HG03025 (cell line): ENCODE measurements around the gene TIMP2.
"Not testable (repeated sequence)": the region's sequence is repeated elsewhere in the genome, so short reads cannot be mapped to it uniquely, and the experiment has no call there.

Experiments
- ATAC-seq: cut with Tn5 transposase; IDR thresholded peaks from one replicate; pipeline ENCODE4 v1.9.1; 2021; ENCODE audit warnings: mild to moderate bottlenecking, moderate library complexity; ENCODE audit not compliant: unreplicated experiment, low FRiP score

Gene TIMP2

DNA sequence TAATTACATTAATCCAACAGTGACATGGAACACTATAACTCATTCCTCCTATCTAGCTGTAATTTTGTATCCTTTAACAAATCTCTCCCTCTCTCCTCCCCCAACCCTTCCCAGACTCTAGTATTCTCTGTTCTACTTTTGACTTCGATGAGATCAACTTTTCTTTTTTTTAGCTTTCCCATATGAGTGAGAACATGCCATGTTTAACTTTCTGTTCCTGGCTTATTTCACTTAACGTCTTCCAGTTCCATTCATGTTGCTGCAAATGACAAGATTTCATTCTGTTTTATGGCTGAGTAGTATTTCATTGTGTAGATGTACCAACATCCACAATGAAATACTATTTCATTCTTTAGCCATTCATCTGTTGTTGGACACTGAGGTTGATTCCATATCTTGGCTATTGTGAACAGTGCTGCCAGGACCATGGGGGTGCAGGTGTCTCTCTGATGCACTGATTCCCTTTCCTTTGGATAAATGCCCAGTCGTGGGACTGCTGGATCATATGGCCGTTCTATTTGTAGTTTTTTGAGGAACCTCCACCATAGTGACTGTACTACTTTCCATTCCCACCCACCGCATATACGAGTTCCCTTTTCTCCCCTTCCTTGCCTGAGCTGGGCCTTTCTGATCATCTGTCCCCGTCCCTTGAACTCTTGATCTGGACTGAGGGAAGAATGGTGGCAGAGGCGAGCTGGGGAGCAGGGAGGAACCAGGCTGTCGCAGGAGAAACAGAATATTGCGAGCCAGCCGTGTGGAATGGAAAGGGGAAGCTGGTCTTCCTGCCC, 14.5 kb downstream of the TIMP2 start:
- ATAC-seq = no peak

DNA sequence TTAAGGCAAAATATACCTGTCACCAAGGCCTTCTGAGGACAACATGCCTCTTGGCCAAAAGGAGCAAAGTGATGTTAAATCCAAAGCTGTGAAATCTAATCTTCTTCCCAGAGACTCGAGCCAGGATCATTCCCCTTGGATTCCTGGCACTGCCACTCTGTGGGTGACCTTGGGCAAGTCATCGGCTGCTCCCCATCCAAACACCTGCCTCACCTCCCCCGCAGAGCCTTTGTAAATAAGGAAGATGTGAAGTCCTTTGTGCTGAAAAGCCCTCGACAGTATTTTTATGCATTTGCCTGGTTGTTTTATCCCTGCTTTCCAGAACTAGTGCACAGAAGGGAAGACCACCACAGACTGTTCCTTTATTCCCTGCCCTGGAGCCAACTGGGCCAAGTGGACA, 16.8 kb downstream of the TIMP2 start:
- no peak for ATAC-seq

DNA sequence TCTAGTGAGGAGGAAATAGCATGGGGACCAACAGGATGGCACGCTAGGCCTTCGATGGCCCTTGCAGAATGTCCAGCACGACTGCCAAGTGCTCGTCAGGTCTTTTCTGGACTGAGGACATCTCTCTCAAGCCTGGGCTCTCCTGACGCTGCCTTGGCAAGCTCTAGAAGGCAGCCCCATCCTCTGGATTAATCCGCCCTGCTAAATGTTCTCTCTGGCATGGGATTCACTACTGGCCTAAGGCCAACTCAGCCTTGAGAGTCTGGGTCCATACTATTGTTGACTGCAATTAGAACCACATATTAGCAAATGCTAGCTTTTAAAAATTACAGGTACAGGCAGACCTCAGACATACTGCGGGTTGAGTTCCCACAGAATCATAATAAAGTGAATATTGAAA, 19.6 kb downstream of the TIMP2 start:
- no peak for ATAC-seq

DNA sequence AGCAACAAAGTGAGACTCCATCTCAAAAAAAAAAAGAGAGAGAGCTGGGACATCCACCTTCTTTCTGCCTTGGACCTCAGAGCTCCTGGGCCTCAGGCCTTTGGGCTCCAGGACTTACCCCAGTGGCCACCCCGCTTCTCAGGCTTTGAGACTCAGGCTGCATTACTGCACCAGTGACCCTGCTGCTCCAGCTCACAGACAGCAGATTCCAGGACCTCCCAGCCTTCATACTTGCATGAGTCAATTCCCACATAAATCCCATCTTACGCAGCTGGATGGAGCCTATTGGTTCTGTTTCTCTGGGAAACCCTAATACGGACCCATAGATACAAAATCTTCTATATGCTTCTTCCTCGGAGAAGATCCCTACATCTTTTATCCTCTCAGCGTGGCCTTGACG, 20.1 kb downstream of the TIMP2 start:
- ATAC-seq = no peak

DNA sequence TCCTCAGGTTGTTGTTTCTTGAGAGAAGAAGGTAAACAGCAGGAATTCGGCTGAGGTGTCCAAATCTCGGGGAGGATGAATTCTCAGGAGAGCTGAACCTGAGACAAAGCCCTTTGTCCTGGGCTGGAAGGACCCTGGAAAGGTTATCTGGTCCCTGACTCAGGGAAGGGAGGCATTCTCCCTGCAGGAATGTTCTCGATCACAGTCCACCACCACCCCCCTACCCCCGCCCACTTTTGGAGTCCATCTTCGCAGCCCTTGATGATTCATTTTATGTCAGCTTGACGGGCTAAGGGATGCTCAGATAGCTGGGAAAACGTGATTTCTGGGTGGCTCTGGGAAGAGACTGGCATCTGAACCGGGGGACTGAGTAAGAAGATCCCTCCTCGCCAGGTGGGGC, 20.8 kb downstream of the TIMP2 start:
- ATAC-seq = no peak

DNA sequence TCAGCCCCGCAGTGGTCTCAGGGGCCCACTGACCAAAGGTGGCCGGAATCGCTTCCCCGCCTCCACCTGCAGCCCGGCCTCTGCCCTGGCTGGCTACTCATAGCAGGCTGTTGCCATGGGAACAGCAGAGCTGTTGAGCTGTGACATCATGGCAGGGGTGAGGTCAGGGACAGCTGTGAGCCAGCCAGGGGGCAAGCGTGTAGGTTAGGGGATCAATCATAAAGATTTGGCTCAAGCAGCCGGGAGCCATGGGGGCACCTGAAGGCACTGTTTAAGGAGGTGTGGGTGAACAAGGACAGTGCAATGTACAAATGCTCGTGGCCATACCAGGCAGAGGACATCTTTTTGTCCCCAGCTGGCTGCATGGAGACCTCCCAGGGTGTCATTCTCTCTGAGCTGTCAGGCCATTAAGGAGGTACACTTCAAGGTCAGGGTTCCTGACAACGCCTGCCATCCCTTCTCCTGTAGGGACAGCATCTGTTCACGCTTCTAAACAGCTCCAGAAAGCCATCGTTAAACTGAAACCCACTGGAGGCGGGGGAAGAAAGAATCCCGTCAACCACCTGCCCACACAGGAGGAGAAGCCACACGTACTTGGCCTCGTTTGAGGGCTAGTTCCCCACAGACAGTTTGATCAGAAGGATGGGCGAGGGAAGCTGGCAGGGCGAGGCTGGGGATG, 21.9 kb downstream of the TIMP2 start, which contains the start of gene CEP295NL:
Gene CEP295NL, minus strand, starts transcription at position 101 of the 679 bp plus-strand sequence. CDS start 1,373 bp downstream, outside the sequence.
- no peak for ATAC-seq

DNA sequence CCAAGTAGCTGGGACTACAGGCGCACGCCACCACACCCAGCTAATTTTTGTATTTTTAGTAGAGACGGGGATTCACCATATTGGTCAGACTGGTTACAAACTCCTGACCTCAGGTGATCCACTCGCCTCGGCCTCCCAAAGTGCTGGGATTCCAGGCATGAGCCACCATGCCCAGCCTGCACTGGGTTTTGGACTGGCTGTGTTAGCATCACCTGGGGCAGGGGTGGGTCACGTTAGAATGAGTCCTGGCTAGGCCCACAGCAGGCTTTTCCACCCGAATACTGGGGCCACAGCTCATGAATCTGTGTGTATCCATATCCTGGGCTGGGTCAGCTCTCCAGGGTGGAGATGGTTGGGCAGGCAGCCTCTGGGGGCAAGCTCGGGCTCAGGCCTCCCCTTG, 23.0 kb downstream of the TIMP2 start:
- not testable (repeated sequence) for ATAC-seq

DNA sequence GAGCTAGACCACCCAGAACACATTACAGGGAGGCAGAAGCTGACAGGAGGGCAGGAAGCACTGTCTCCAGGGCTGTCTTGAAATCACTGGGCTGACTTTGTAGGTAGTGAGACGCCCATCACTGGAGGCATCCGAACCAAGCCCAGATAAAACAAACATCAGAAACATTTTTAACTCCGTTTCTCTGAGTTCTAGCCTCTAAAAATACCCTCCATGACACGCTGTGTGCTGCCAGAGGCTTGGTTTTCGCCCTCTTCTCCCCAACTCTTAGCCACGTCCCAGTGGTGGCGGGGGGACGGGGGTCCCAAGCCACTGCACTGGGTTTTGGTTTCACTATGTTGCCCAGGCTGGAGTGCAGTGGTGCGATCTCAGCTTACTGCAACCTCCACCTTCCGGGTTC, 23.4 kb downstream of the TIMP2 start:
- ATAC-seq = no peak

DNA sequence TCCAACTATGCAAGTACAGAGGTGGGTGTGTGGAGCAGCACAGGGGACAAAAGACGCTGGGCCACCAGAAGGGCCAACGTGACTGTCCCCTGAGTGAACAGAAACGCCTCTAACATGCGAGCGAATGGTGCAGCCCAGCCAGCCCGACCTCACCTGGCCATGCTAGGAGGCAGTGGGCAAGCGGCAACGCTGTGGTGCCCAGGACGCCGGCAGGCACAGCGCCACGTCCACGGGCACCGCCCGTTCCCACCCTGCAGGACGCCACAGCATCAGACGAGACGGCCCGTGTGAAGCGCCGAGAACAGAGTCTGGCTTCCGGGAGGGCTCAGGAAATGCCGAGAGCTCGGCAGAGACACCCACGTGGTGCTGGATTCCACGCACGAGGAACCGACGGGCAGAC, 24.4 kb downstream of the TIMP2 start:
- ATAC-seq = no peak

DNA sequence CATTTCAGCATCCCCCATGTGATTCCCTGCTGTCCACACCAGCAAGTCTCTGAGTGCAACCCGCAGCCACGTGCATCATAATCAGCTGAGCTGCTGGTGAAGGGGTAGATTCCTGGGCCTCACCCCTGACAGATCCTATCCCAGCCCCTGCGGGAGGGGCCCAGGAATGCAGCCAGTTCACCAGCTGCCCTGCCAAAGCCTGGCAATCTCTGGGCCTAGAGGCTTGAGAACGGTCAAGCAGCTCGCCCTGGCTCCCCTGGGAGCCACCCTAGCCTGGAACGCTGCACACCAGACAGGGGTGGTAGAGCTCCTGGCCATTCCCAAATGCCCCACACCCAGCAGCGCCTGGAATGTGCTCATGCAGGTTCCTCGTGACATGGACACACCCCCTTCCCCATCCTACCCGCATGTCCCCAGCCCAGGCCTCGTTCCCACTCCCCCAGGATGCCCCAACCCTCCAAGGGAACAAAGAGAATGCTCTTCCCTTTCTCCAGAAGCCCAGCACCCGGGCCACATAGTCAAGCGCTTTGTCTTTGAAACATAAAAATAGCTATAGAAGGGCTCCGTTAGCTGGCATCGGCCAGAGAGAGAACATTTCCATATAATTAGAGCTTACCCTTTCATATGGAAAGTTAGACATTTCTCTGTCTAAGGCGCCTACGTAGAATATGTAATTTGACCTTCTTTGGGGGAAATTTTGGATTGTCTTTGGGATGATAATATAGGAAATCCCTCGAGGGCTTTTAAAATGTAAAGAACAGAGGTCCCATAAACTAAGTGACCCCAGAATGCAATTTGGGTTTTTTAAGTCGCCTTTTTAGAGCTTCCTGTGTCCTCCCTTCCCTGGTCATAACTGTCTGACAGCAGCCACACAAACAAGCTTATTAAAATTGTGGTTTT, 25.6 kb downstream of the TIMP2 start:
- ATAC-seq = no peak

DNA sequence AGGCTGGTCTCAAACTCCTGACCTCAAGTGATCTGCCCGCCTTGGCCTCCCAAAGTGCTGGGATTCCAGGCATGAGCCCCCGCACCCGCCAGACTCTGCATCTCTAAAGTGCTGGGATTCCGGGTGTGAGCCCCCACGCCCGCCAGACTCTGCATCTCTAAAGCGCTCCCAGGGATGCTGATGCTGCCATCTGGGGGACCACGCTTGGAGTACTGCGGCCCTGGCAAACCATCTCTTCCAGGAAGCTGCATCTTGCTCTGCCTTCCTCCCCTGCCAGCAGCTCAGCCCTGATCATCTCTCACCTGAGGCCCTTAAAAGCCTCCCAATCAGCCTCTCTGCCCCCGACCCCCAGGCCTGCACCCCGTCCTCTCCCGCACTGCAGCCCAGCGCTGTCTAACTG, 26.2 kb downstream of the TIMP2 start:
- no peak for ATAC-seq

DNA sequence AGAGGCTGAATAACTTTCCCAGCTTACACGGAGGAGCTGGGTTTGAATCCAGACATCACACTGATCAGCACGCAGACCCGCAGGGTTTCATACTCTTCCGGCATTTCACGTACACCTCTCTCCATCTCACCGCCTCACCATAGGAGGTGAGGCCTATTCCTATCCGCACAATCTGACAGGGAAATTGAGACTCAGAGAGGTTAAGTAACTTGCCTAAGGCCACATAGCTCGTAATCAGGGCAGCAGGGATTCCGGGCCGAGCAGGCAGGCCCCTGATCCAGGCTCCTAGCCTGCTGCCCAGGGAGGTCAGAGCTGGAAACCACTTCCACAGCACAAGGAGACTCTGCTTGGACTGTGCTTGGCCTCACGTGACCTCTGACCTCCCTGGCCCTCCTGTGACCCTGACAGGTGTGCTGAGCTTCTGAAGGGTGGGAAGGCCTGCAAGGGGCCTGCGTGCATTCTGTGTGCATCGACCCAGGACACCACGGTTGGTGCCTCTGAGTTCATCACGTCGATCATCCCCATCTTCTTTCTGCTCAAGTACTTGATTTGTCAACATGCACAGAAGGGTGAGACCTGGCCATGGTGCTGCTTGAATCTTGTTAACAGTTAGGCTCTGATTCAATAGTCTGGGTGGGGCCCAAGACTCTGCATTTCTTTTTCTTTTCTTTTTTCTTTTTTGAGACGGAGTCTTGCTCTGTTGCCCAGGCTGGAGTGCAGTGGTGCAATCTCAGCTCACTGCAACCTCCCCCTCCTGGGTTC, 26.9 kb downstream of the TIMP2 start:
- no peak for ATAC-seq

DNA sequence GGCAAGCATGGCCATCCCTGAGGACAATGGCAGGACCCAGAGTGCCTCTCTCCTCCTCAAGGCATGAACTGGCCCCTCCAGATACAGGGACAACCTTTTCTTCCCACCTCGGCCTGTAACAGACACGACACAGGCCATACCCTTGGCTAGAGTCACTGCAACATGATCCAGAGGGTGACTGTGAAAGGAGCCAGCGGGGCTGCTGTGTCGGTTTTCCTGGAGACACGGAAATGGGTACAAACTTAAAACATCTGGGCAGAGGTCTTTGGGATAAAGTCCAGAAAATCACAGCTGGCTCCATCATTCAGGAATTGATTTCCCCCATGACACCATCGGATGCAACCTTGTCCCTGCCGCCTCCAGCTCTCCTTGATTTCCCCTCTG, 27.5 kb downstream of the TIMP2 start:
- no peak for ATAC-seq

DNA sequence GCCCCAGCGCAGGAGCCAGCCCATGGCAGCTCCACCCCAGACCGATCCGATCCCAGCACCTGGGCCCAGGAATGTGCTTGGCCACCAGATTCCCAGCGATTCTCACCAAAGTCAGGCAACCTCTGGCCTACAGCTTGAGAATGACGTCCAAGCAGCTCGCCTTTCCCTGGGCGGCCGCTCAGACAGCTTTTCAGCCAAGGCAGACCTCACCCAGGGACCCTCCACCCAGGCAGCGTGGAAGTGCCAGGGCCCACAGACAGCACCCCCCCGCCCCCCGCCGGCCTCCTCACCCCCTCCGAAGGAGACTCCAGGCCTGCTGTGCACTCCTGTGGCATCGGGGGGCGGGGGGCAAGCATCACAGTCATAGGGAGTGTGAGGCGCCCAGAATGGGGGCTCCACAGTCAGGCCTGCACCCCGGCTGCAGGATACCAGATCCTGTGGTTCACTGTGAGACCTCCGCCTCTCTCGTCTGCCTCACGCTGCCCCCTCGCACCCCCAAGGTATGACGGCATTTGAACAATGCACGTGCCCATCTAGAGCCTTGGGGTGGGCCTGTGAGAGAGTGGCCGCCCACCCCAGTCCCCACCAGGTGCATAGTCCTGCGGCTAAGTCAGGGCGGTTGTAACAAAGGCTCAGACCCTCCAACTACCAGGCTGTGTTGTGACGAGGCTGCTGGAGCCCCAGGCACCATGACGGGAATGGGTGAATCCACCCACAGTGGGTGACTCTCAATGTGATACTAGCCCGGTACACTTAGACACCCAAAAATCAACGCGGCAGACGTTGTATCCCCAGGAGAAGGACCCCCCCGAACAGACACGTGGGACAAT, 28.1 kb downstream of the TIMP2 start:
- ATAC-seq = no peak

DNA sequence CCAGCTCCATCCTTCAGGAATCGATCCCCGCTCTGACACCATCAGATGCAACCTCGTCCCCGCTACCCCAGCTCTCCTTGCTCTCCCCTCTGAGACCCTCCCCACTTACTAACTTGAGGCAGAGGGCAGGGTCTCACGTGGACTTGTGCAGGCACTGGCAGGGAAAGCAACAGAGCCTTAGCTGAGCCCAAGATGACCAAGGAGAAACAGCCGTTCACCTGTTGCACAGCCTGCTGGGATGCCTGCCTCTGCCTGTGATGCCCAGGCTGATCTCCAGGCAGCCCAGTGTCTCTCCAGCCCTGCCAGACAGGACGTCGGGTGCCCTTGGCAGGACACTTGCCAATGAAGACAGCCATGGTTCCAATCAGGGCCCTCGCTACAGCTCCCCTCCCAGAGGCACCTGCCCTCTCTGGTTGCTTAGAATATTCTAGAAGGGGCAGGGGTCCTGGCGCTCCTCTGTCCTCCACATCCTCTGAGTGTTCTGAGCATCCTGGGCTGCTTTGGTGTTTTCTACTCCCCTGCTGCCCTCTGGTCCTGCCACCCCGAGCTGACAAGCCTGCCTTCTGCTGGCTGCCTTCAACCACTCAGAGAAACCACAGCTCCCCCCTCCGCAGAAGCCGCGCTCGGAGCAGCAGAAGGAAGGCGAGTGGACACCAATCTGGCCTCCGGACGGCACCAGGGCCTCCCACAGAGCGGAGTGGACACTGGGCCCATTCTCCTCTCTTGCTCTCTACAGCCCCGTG, 28.9 kb downstream of the TIMP2 start:
- ATAC-seq = no peak

DNA sequence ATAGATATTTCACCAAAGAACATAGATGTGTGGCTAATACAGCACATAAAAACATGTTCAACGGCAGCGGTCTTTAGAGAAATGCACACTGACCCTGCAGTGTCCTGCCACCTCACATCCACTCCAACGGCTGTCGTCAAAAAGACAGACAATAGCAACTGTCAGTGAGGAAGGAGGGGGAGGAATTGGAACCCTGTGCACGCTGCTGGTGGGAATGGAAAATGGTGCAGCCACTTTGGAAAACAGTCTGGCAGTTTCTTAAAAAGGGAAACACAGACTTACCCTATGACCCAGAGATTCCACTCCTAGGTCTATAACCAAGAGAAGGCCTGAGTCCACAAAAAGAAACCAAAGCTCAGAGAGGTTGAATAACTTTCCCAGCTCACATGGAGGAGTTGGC, 29.9 kb downstream of the TIMP2 start:
- no peak for ATAC-seq

DNA sequence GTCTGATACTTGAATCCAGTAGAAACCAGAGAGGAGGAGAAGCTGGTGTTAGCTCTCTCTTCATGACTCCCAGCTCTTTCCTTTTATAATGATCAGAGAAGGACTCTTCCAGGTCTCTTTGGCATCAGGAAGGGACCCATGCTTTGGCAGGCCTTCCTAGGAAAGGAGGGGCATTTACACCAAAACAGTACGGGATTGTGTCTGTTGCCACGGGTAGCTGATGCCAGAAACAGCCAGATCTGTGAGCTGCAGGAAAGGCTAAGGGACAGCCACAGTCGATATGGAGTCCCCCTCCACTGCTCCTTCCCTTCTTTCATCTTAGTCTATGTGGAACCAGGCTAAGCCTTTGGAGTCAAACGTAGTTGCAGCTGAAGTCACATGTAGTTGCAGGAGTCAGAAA, 31.5 kb downstream of the TIMP2 start:
- no peak for ATAC-seq

DNA sequence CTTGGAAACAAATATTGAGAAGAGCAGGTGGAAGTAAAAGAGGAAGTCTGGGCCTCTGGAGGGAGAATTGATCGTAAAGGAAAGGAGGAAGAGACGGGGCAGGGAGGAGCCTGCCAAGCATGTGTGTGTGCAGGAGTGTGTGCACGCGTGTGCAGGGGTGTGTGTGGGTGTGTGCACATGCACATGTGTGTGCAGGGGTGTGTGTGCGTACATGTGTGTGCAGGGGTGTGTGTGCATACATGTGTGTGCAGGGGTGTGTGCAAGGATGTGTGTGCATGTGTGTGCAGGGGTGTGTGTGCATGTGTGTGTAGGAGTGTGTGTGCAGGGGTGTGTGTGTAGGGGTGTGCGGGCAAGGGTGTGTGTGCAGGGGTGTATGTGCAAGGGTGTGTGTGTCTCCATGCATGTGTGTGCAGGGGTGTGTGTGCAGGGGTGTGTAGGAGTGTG, 32.2 kb downstream of the TIMP2 start:
- ATAC-seq = no peak

DNA sequence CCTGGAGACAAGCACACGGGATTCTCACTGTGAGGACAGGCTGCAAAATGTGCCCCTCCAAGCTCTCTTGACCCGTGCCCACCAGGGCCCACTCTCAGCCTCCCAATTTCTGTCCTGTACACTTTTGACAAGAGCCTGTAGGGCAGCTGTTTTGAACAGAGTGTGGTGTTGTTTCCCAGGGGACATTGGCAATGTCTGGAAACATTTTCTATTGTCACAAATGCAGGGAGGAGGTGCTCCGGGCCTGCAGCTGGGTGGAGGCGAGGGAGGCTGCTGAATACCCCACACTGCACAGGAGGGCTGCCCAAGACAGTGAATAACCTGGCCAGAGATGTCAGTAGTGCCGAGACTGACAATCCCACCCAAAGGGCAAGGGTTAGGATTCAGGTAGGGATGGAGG, 32.7 kb downstream of the TIMP2 start:
- ATAC-seq = no peak
